ENCODE measurements around the gene ZBTB7B. TPM values are rescaled to one million over a fixed set of nuclear protein-coding genes. Genes with fewer than 3 reads are reported as not detected.

The ZBTB7B gene
- total RNA-seq: 10 to 100 TPM; 50.5 to 72.8 TPM
- long read RNA-seq, donor 1, transcript ZBTB7B-201 (2 exons, 2,129 nt): major isoform, 6 of 8 reads
- long read RNA-seq, donor 1, partial matches to known transcripts: 0 of 8 reads
- long read RNA-seq, donor 1, other reads (novel, unspliced or antisense): 2 of 8 reads
- long read RNA-seq, donor 2, partial matches to known transcripts: 3 of 10 reads
- long read RNA-seq, donor 2, other reads (novel, unspliced or antisense): 5 of 10 reads

GRCh38 chr1:155002464-155003226, at the start of gene ZBTB7B:
Gene ZBTB7B (plus strand): TSS chr1:155002802. CDS start chr1:155014661, 11,859 bp downstream.
- DNase-seq (ENCODE audit: low spot score): no peak
- intact Hi-C loops (cut with DNase I): loop anchor here (1.0 to 2.0 kb wide), 2 partner anchors 48 kb away; partner anchors contain the start of gene ADAM15 (in 1 of the 2)

- intact Hi-C loops (cut with DNase I): loop anchor here in 1 of 2 donors (1.0 kb wide), 1 partner anchor 49 kb away; the partner anchor contains the start of gene ZBTB7B
- no peak for DNase-seq (ENCODE audit: low spot score)
Observed at GRCh38 chr1:154953611-154954038, 49.0 kb upstream of the ZBTB7B start.

GRCh38 chr1:154954541-154954940, 48.1 kb upstream of the ZBTB7B start:
- intact Hi-C loops (cut with DNase I): loop anchor here in 1 of 2 donors (1.0 kb wide), 1 partner anchor 48 kb away; the partner anchor contains the start of gene ZBTB7B
- DNase-seq (ENCODE audit: low spot score): no peak

- intact Hi-C loops (cut with DNase I): no loop called here
- no peak for DNase-seq (ENCODE audit: low spot score)
Observed at GRCh38 chr1:154955039-154955717, 47.4 kb upstream of the ZBTB7B start.

GRCh38 chr1:154955718-154956543, 46.7 kb upstream of the ZBTB7B start, which contains the start of gene PBXIP1:
Gene PBXIP1 (minus strand): TSS chr1:154956099. CDS start chr1:154953721, 2,378 bp downstream.
- DNase-seq (ENCODE audit: low spot score): no peak
- intact Hi-C loops (cut with DNase I): no loop called here

- DNase-seq (ENCODE audit: low spot score): no peak
- intact Hi-C loops (cut with DNase I): no loop called here
Observed at GRCh38 chr1:154956544-154956941, 46.1 kb upstream of the ZBTB7B start.

- intact Hi-C loops (cut with DNase I): no loop called here
- no peak for DNase-seq (ENCODE audit: low spot score)
Observed at GRCh38 chr1:154957091-154957657, 45.4 kb upstream of the ZBTB7B start.

- no peak for DNase-seq (ENCODE audit: low spot score)
- intact Hi-C loops (cut with DNase I): no loop called here
Observed at GRCh38 chr1:154958036-154958435, 44.6 kb upstream of the ZBTB7B start.

GRCh38 chr1:154958681-154959425, 43.7 kb upstream of the ZBTB7B start:
- no peak for DNase-seq (ENCODE audit: low spot score)
- intact Hi-C loops (cut with DNase I): no loop called here

- DNase-seq (ENCODE audit: low spot score): no peak
Observed at GRCh38 chr1:154959426-154959780, 43.2 kb upstream of the ZBTB7B start.

GRCh38 chr1:154960446-154961136, 42.0 kb upstream of the ZBTB7B start:
- intact Hi-C loops (cut with DNase I): loop anchor here in 1 of 2 donors (5.0 kb wide), 1 partner anchor 47 kb away; no protein-coding TSS in a partner anchor
- DNase-seq (ENCODE audit: low spot score): no peak

More at GRCh38 chr1:154959426-154959780, 43.2 kb upstream of the ZBTB7B start:
- intact Hi-C loops (cut with DNase I): no loop called here

- intact Hi-C loops (cut with DNase I): loop anchor here in 1 of 2 donors (5.0 kb wide), 1 partner anchor 46 kb away; no protein-coding TSS in a partner anchor
- DNase-seq (ENCODE audit: low spot score): peak; percentile 95
Observed at GRCh38 chr1:154961207-154962155, 41.1 kb upstream of the ZBTB7B start, which contains the start of gene PYGO2. Gene PYGO2 (minus strand): TSS chr1:154961782. CDS start chr1:154961576, 206 bp downstream.

- no peak for DNase-seq (ENCODE audit: low spot score)
- intact Hi-C loops (cut with DNase I): loop anchor here in 1 of 2 donors (5.0 kb wide), 1 partner anchor 45 kb away; no protein-coding TSS in a partner anchor
Observed at GRCh38 chr1:154962156-154962749, 40.3 kb upstream of the ZBTB7B start.

GRCh38 chr1:154962795-154963330, 39.7 kb upstream of the ZBTB7B start:
- intact Hi-C loops (cut with DNase I): loop anchor here in 1 of 2 donors (5.0 kb wide), 1 partner anchor 44 kb away; no protein-coding TSS in a partner anchor
- no peak for DNase-seq (ENCODE audit: low spot score)

- DNase-seq (ENCODE audit: low spot score): no peak
Observed at GRCh38 chr1:154963643-154964042, 39.0 kb upstream of the ZBTB7B start.

More at GRCh38 chr1:154963643-154964042, 39.0 kb upstream of the ZBTB7B start:
- intact Hi-C loops (cut with DNase I): loop anchor here in 1 of 2 donors (5.0 kb wide), 1 partner anchor 44 kb away; no protein-coding TSS in a partner anchor

Data from posterior vena cava (tissue), 2 donors.